ENCODE measurements around the gene EXOC6B. TPM values are rescaled to one million over a fixed set of nuclear protein-coding genes. Genes with fewer than 3 reads are reported as not detected.

The EXOC6B gene
- total and polyA plus RNA-seq, 12 donors: 16.3 to 243 (median 144) TPM

DNA sequence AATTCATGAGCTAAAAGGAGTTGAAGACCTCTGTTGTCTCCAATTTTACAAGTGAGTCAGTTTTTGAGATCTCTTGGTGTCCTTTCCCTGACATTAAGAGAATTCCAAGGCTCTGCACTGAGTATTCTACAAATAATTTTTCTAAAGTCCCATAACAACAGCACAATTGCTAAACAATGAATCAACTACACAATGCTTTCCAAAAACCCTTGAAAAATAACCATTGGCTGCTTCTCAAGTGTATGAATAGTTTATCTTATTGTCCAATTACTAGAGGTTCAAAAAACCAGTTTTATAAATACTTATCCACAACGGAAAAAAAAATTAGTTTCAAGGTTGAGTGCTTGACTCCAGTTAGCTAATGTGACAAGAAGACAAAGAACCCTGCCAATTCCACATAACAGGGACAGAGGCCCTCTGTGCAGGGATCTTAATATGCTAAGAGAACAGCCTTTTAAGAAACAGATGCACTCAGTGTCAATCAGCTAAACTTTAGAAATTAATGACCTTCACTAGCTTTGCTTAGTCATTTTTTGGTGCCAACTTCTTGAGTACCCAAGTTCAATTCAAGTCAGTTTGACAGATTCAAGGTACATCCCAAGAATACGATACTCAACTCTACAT, 411.6 kb downstream of the EXOC6B start:
- Histone ChIP-seq H3K27me3 (no peaks in the 10 kb centered on the region), H3K27ac (no peak overlapping the region), H3K36me3 (no peaks in the 10 kb centered on the region), H3K4me1 (peaks cover 0 to 22% (median 0%) of the 10 kb centered on the region in 9 donors), H3K4me3 (no peak overlapping the region), H3K9me3 (peaks cover 0 to 17% (median 0%) of the 10 kb centered on the region in 11 donors)
- peak in 1 of 8 donors; percentile 37 for ATAC-seq
- TF ChIP-seq, protein P1, sequence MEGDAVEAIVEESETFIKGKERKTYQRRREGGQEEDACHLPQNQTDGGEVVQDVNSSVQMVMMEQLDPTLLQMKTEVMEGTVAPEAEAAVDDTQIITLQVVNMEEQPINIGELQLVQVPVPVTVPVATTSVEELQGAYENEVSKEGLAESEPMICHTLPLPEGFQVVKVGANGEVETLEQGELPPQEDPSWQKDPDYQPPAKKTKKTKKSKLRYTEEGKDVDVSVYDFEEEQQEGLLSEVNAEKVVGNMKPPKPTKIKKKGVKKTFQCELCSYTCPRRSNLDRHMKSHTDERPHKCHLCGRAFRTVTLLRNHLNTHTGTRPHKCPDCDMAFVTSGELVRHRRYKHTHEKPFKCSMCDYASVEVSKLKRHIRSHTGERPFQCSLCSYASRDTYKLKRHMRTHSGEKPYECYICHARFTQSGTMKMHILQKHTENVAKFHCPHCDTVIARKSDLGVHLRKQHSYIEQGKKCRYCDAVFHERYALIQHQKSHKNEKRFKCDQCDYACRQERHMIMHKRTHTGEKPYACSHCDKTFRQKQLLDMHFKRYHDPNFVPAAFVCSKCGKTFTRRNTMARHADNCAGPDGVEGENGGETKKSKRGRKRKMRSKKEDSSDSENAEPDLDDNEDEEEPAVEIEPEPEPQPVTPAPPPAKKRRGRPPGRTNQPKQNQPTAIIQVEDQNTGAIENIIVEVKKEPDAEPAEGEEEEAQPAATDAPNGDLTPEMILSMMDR (IDR thresholded peaks at IDR 0.05): no peak
- intact Hi-C loops (cut with DNase I): no loop called here
- no peak for DNase-seq
- WGBS, 2 donors: 63 to 69% methylated on average over 2 of the region's 2 CpGs

DNA sequence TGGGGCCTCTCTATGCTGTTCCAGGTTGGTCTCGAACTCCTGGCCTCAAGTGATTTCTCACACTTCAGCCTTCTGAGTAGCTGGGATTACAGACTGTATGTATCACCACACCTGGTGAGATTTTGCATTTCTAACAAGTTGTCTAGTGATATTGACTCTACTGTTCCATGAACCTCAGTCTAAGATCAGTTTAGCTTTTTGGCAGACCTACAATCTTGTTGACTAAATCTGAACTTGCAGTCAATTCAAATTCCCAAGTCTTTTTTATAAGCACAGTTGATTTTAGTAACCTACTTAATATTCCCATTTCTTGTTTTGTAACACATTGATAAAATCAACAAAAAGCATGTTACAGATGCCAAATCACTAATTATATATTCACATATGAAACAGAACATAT, 412.1 kb downstream of the EXOC6B start:
- 100% methylated on average over 1 of the region's 1 CpG for WGBS, 2 donors
- TF ChIP-seq, protein P1 (IDR thresholded peaks at IDR 0.05): no peak
- Histone ChIP-seq H3K36me3 (no peaks in the 10 kb centered on the region), H3K9me3 (peaks cover 0 to 19% (median 0%) of the 10 kb centered on the region in 11 donors), H3K27ac (no peak overlapping the region), H3K4me1 (peaks cover 0 to 22% (median 0%) of the 10 kb centered on the region in 9 donors), H3K4me3 (no peak overlapping the region), H3K27me3 (no peaks in the 10 kb centered on the region)
- ATAC-seq (no peak), DNase-seq (no peak)
- intact Hi-C loops (cut with DNase I): no loop called here

DNA sequence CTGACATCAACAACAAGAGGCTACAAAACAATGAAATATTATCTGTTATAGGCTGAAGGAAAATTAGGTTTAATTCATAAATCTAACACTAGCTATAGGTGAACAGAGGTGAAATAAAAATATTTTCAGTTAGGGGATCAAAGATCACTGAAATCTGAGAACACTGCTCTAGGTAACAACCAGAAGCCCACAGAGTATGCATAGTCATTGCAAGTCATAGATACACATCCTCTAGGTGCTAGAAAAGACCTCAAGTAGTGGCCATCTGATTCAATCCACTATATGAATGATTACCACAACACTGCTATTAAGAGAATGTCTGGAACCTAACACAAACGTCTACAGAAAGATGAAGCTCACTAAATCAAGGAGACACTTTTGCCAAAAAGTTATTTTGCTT, 413.6 kb downstream of the EXOC6B start:
- H3K36me3 ChIP-seq: no peaks in the 10 kb centered on the region
- WGBS, 2 donors: 54 to 59% methylated on average over 1 of the region's 1 CpG
- H3K27ac ChIP-seq: no peak overlapping the region
- ATAC-seq: no peak
- TF ChIP-seq, protein P1 (IDR thresholded peaks at IDR 0.05): no peak
- no peak overlapping the region for H3K4me3 ChIP-seq
- H3K27me3 ChIP-seq: no peaks in the 10 kb centered on the region
- H3K9me3 ChIP-seq: peaks cover 0 to 26% (median 0%) of the 10 kb centered on the region in 11 donors
- peaks cover 0 to 22% (median 0%) of the 10 kb centered on the region in 9 donors for H3K4me1 ChIP-seq
- no peak for DNase-seq
- intact Hi-C loops (cut with DNase I): no loop called here

DNA sequence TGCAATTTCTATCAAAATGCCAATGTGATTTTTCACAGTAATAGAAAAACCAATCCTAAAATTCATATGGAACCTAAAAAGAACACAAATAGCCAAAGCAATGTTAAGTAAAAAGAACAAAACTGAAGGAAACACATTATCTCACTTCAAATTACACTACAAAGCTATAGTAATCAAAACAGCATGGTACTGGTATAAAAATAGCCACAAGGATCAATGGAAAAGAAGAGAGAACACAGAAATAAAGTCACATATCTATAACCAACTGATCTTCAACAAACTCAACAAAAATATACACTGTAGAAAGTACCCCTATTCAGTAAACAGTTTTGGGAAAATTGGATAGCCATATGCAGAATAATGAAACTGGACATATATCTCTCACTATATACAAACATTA, 426.0 kb downstream of the EXOC6B start:
- Histone ChIP-seq H3K27me3 (no peaks in the 10 kb centered on the region), H3K4me3 (no peak overlapping the region), H3K9me3 (peaks cover 0 to 51% (median 12%) of the 10 kb centered on the region in 11 donors), H3K27ac (no peak overlapping the region), H3K36me3 (no peaks in the 10 kb centered on the region), H3K4me1 (peaks cover 0 to 6% (median 0%) of the 10 kb centered on the region in 9 donors)
- DNase-seq: no peak
- TF ChIP-seq, protein P1 (IDR thresholded peaks at IDR 0.05): no peak
- intact Hi-C loops (cut with DNase I): no loop called here
- ATAC-seq: no peak

All from heart right ventricle (tissue), 16 donors.